HepG2 (cell line): ENCODE data around the gene SLC25A1. TPM values are rescaled to one million over a fixed set of nuclear protein-coding genes. Genes with fewer than 3 reads are reported as not detected.

ENCODE experiments used
- ATAC-seq: fragments of 200-7000 bp; cut with Tn5 transposase; 3 replicates; pipeline ENCODE4 v1.9.1; 2020; ENCODE audit warnings: mild to moderate bottlenecking, moderate library complexity
- BruUV-seq: library from RNA; stranded (reverse); fragments of 400-500 nt; replicated peaks from 2 replicates; lab custom pipeline; 2021; lab: Mats Ljungman, UMichigan
- CTCF ChIA-PET: fragments of 300-600 bp; formaldehyde crosslinking; extraction: SDS; loops from one replicate; lab custom pipeline; 2021; ENCODE audit warnings: low total read pairs, inconsistent platforms, low intra/inter-chr PET ratio; lab: Yijun Ruan, JAX
- POLR2A ChIA-PET: fragments of 350-600 bp; sonication (Branson Sonifier 250); formaldehyde crosslinking; loops from one replicate; lab custom pipeline; 2020; ENCODE audit warnings: antibody characterized with exemption, inconsistent platforms; lab: Yijun Ruan, JAX
- DNase-seq: peaks from one replicate; pipeline ENCODE4 v3.0.0-alpha.2; 2015; ENCODE audit warnings: low spot score
- FAIRE-seq: peaks from 3 replicates; lab custom pipeline; 2011; peaks lifted over from hg19 to GRCh38; lab: Jason Lieb, UNC
- H2AFZ ChIP-seq: one replicate; pipeline ENCODE4 v1.6.1; 2011; ENCODE audit warnings: low read length, inconsistent platforms
- H3K27ac ChIP-seq: fragments of 300-600 bp; 3 replicates; pipeline ENCODE4 v1.8.0; 2011; ENCODE audit warnings: mixed run types, mild to moderate bottlenecking, mixed read lengths, low read length, inconsistent platforms; ENCODE audit not compliant: insufficient read depth; ENCODE audit errors: extremely low read length
- H3K27me3 ChIP-seq, 2 experiments: fragments of 200-600 bp in 1 of 2; 2 replicates in 1 of 2; 3 replicates in 1 of 2; pipeline versions ENCODE4 v1.6.0 to v1.8.0; 2011; ENCODE audit warnings: low read length in 2 of 2, mild to moderate bottlenecking in 2 of 2, moderate library complexity in 2 of 2, inconsistent platforms in 1 of 2; ENCODE audit not compliant: insufficient read depth in 2 of 2, control insufficient read depth in 1 of 2
- H3K36me3 ChIP-seq, 2 experiments: fragments of 200-600 bp in 1 of 2; replicated peaks in 1 of 2; 2 replicates in 1 of 2; 3 replicates in 1 of 2; pipeline versions ENCODE4 v1.5.1 to v1.8.0; 2011; ENCODE audit warnings: low read length in 2 of 2, inconsistent platforms in 1 of 2; ENCODE audit not compliant: insufficient read depth in 2 of 2, control insufficient read depth in 1 of 2
- H3K4me1 ChIP-seq: 2 replicates; pipeline ENCODE4 v1.5.1; 2012; ENCODE audit warnings: low read length, inconsistent platforms; ENCODE audit not compliant: insufficient read depth
- H3K4me2 ChIP-seq: 2 replicates; pipeline ENCODE4 v1.6.0; 2011; ENCODE audit warnings: low read depth, low read length, inconsistent platforms
- H3K4me3 ChIP-seq, 3 experiments: fragments of 200-600 bp in 1 of 3; sonication (generic), shearing (Covaris generic) in 1 of 3; replicated peaks in 1 of 3; 2 replicates each; pipeline ENCODE4 v1.5.1; 2011 to 2016; ENCODE audit warnings: low read length in 3 of 3, inconsistent platforms in 2 of 3, low read depth in 2 of 3, mild to moderate bottlenecking in 2 of 3, control low read depth in 1 of 3, mixed read lengths in 1 of 3; ENCODE audit not compliant: insufficient read depth in 1 of 3
- H3K79me2 ChIP-seq: one replicate; pipeline ENCODE4 v1.6.1; 2011; ENCODE audit warnings: low read length, inconsistent platforms; ENCODE audit not compliant: insufficient read depth
- H3K9ac ChIP-seq: 2 replicates; pipeline ENCODE4 v1.6.0; 2011; ENCODE audit warnings: mild to moderate bottlenecking, low read depth, low read length, inconsistent platforms; ENCODE audit not compliant: insufficient read depth
- H3K9me3 ChIP-seq: 2 replicates; pipeline ENCODE4 v1.5.1; 2012; ENCODE audit warnings: mild to moderate bottlenecking, low read length
- H4K20me1 ChIP-seq: 2 replicates; pipeline ENCODE4 v1.6.0; 2011; ENCODE audit warnings: inconsistent platforms, mild to moderate bottlenecking, low read length, moderate library complexity; ENCODE audit not compliant: insufficient read depth
- FOXO4 ChIP-seq: sonication (generic); formaldehyde crosslinking; conservative IDR thresholded peaks from 2 replicates; pipeline ENCODE4 v1.8.1; 2023; ENCODE audit warnings: missing genetic modification reagents
- HNF4A ChIP-seq: sonication (generic); formaldehyde crosslinking; IDR thresholded peaks from 2 replicates; pipeline ENCODE4 v1.4.0; 2020; ENCODE audit warnings: missing genetic modification reagents
- JARID2 ChIP-seq: sonication (generic); formaldehyde crosslinking; IDR thresholded peaks from 2 replicates; pipeline ENCODE4 v1.8.1; 2023; ENCODE audit warnings: missing genetic modification reagents, inconsistent platforms; ENCODE audit not compliant: insufficient replicate concordance
- SRSF4 ChIP-seq: fragments of 200-400 bp; formaldehyde crosslinking; IDR thresholded peaks from one replicate; pipeline ENCODE4 v1.6.1; 2018; ENCODE audit warnings: mild to moderate bottlenecking, low read depth, low read length, moderate library complexity; ENCODE audit not compliant: poor library complexity, severe bottlenecking
- TRIM22 ChIP-seq: fragments of 450-650 bp; IDR thresholded peaks from 2 replicates; pipeline ENCODE4 v1.6.1; 2017
- ZIK1 ChIP-seq: sonication (generic); formaldehyde crosslinking; IDR thresholded peaks from 2 replicates; pipeline ENCODE4 v1.5.0; 2020; ENCODE audit warnings: mild to moderate bottlenecking, low read depth, missing genetic modification reagents, borderline replicate concordance
- ZNF367 ChIP-seq: sonication (generic); formaldehyde crosslinking; IDR thresholded peaks from 2 replicates; pipeline ENCODE4 v1.4.0; 2020; ENCODE audit warnings: missing genetic modification reagents, borderline replicate concordance
- WGBS: methylation state at CpG from one replicate; pipeline ENCODE4 v1.1.6; 2017; ENCODE audit warnings: low lambda C conversion rate; 5-methylcytosine and 5-hydroxymethylcytosine counted together
- in situ Hi-C: cut with HindIII; loops from 2 replicates; pipeline ENCODE4 v1.10.0; 2017; ENCODE audit warnings: low pct_unique_long_range_greater_than_20kb; ENCODE audit not compliant: extremely low pct_ligation_motif_present
- intact Hi-C: fragments of 100-400 bp; cut with micrococcal nuclease; formaldehyde crosslinking; loops from one replicate; pipeline ENCODE4 v1.10.0; 2022; ENCODE audit not compliant: unreplicated experiment
- polyA plus RNA-seq, 8 experiments: library from polyadenylated mRNA; depleted of rRNA in 3 of 8; stranded (reverse) in 7 of 8; unstranded in 1 of 8; fragments of >200 nt; fragmentation: Illumina TruSeq in 4 of 8; extraction: Trizol in 4 of 8; gene quantifications; 2 replicates each; pipeline versions ENCODE4 v1.2.1 to v1.2.3, GENCODE V29; 2011 to 2016; ENCODE audit warnings: low read depth in 4 of 8, missing spikeins in 1 of 8, mixed read lengths in 1 of 8; ENCODE audit not compliant: insufficient read depth in 1 of 8
- total RNA-seq, 5 experiments: library from RNA; depleted of rRNA; stranded (reverse); fragments of >200 nt; fragmentation: Illumina TruSeq; extraction: Trizol; gene quantifications; 2 replicates each; pipeline ENCODE4 v1.2.3, GENCODE V29; 2016; ENCODE audit warnings: low read depth in 1 of 5
- TF ChIP-seq, protein P1 (sequence below): sonication (generic); formaldehyde crosslinking; IDR thresholded peaks from 2 replicates; pipeline ENCODE4 v1.4.0; 2020; ENCODE audit warnings: missing genetic modification reagents

Gene SLC25A1
- total and polyA plus RNA-seq, 2 of the 13 experiments (the other 11 are each of a cell fraction or from before 2014, with no cell fraction given) = 49.4 to 161 TPM

DNA sequence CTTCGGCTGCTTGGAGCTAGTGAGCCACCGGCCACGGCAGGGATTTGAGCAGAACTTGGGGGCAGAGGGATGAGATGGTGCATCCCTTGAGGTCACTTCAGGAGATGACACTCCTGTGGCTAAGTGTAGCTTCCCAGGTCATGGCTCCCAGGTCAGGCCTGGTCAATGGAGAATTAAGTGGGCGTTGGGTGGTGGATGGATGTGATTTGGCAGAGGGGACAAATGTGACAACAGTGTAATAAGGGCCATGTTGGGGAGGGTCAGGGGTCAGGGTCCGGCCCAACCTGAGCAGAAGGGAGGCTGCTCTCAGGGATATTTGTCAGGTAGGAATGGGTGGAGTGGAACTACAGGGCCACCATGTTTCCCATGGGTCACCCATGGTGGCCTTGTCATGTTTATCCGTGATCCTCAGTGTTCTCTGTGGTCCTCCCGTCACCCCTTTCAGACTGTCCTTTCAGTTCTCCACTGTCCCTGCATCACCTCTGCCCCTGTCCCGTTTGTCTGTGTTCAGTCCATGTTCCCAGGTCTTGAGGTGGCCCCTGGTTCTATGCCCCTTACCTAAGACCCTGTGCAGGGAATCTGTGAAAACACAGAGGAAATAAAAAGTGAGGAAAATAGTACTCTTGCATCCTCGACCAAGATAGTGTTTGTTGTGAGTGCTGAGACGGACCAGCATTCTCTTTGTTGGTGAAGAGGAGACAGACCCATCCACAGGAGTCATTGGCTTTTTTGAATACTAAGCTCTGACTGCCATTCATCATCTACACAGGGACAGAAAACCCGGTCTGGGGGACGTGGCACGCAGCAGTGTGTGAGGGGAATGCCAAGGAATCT is 6.1 kb downstream of the SLC25A1 start:
- in situ Hi-C loops (no loop called here), intact Hi-C loops (no loop called here)
- H3K4me3 ChIP-seq = peak overlapping the region; percentile 95 to 98 (median 97)
- no peak for ATAC-seq
- H2AFZ ChIP-seq = no peak overlapping the region
- no peak for DNase-seq
- peaks cover 76% of the 10 kb centered on the region for H3K4me1 ChIP-seq
- peaks cover 3 to 29% of the 10 kb centered on the region in 2 experiments; a peak in 4 of 5 replicates for H3K27me3 ChIP-seq
- H4K20me1 ChIP-seq = peaks cover 29% of the 10 kb centered on the region
- no peaks in the 10 kb centered on the region for H3K9me3 ChIP-seq
- H3K9ac ChIP-seq = peak overlapping the region; percentile 94
- ChIA-PET CTCF (no interaction called here), POLR2A (no interaction called here)
- no peak for TF ChIP-seq JARID2
- no peak for TF ChIP-seq ZNF367 (CRISPR knock-in tag)
- 0 out of 2 replicates have a peak, but pooled peaks have one; percentile 53 for TF ChIP-seq FOXO4 (CRISPR knock-in tag)
- TF ChIP-seq HNF4A (CRISPR knock-in tag) = 0 out of 2 replicates have a peak, but pooled peaks have one; percentile 3
- TF ChIP-seq TRIM22 = no peak
- TF ChIP-seq, protein P1, sequence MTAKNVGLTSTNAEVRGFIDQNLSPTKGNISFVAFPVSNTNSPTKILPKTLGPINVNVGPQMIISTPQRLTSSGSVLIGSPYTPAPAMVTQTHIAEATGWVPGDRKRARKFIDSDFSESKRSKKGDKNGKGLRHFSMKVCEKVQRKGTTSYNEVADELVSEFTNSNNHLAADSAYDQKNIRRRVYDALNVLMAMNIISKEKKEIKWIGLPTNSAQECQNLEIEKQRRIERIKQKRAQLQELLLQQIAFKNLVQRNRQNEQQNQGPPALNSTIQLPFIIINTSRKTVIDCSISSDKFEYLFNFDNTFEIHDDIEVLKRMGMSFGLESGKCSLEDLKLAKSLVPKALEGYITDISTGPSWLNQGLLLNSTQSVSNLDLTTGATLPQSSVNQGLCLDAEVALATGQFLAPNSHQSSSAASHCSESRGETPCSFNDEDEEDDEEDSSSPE (CRISPR knock-in tag) = no peak
- 0 out of 2 replicates have a peak, but pooled peaks have one; percentile 27 for TF ChIP-seq ZIK1
- no peak for TF ChIP-seq SRSF4
- no peak for FAIRE-seq
- H3K36me3 ChIP-seq = peaks cover 3 to 15% of the 10 kb centered on the region in 2 experiments; a peak in 3 of 5 replicates
- peak overlapping the region; percentile 80 for H3K27ac ChIP-seq
- peaks cover 38% of the 10 kb centered on the region for H3K79me2 ChIP-seq
- no TSS peak for BruUV-seq
- peak overlapping the region; percentile 96 for H3K4me2 ChIP-seq
- WGBS = 12% methylated on average over 12 of the region's 13 CpGs
